ENCODE measurements around the gene CNTNAP2. TPM values are rescaled to one million over a fixed set of nuclear protein-coding genes. Genes with fewer than 3 reads are reported as not detected.

The CNTNAP2 gene
- total RNA-seq, 6 experiments from 2014 or later, result 0.07 to 0.13 (median 0.12) TPM; not detected in 3

GRCh38 chr7:147519062-147519461 is 1402.5 kb downstream of the CNTNAP2 start:
- Mint-ChIP-seq H3K9me3 (peaks cover 18% of the 10 kb centered on the region; the same call in 1 of the 2 replicates), H3K27ac (peak overlapping the region; percentile 75; the same call in 1 of the 2 replicates), H3K4me3 (peak overlapping the region; percentile 53; the same call in 1 of the 2 replicates), H3K27me3 (ENCODE audit: insufficient read depth) (no peaks in the 10 kb centered on the region; the same call in 1 of the 2 replicates), H3K4me1 (ENCODE audit: low read depth) (peaks cover 61% of the 10 kb centered on the region; the same call in 1 of the 2 replicates), H3K36me3 (ENCODE audit: low read depth) (no peaks in the 10 kb centered on the region)
- no peak for TF ChIP-seq CTCF (IDR thresholded peaks at IDR 0.05)
- DNase-seq, result no peak

- no peak overlapping the region for H3K4me3 Mint-ChIP-seq
- peak overlapping the region; percentile 46; the same call in 1 of the 2 replicates for H3K27ac Mint-ChIP-seq
- H3K27me3 Mint-ChIP-seq (ENCODE audit: insufficient read depth), result peaks cover 1% of the 10 kb centered on the region; the same call in 1 of the 2 replicates
- H3K36me3 Mint-ChIP-seq (ENCODE audit: low read depth), result no peaks in the 10 kb centered on the region
- H3K4me1 Mint-ChIP-seq (ENCODE audit: low read depth), result peaks cover 57% of the 10 kb centered on the region; the same call in 1 of the 2 replicates
- DNase-seq, result no peak
- no peak for TF ChIP-seq CTCF (IDR thresholded peaks at IDR 0.05)
- H3K9me3 Mint-ChIP-seq, result peaks cover 20% of the 10 kb centered on the region
These were observed 1406.5 kb downstream of the CNTNAP2 start for GRCh38 chr7:147523056-147523455.

- H3K36me3 Mint-ChIP-seq (ENCODE audit: low read depth), result no peaks in the 10 kb centered on the region
- TF ChIP-seq CTCF (IDR thresholded peaks at IDR 0.05), result no peak
- peaks cover 54% of the 10 kb centered on the region; the same call in 1 of the 2 replicates for H3K4me1 Mint-ChIP-seq (ENCODE audit: low read depth)
- no peak overlapping the region for H3K4me3 Mint-ChIP-seq
- H3K27ac Mint-ChIP-seq, result no peak overlapping the region; the same call in 1 of the 2 replicates
- no peak for DNase-seq
- peaks cover 23% of the 10 kb centered on the region for H3K9me3 Mint-ChIP-seq
- H3K27me3 Mint-ChIP-seq (ENCODE audit: insufficient read depth), result peaks cover 1% of the 10 kb centered on the region; the same call in 1 of the 2 replicates
These were observed 1408.2 kb downstream of the CNTNAP2 start for GRCh38 chr7:147524726-147525250.

GRCh38 chr7:147525325-147525724 is 1408.7 kb downstream of the CNTNAP2 start:
- Mint-ChIP-seq H3K9me3 (peaks cover 23% of the 10 kb centered on the region), H3K4me1 (ENCODE audit: low read depth) (peaks cover 51% of the 10 kb centered on the region; the same call in 1 of the 2 replicates), H3K36me3 (ENCODE audit: low read depth) (no peaks in the 10 kb centered on the region), H3K4me3 (no peak overlapping the region), H3K27ac (no peak overlapping the region), H3K27me3 (ENCODE audit: insufficient read depth) (peaks cover 1% of the 10 kb centered on the region; the same call in 1 of the 2 replicates)
- TF ChIP-seq CTCF (IDR thresholded peaks at IDR 0.05), result no peak
- DNase-seq, result no peak

- peaks cover 21% of the 10 kb centered on the region for H3K9me3 Mint-ChIP-seq
- peaks cover 5% of the 10 kb centered on the region; the same call in 1 of the 2 replicates for H3K36me3 Mint-ChIP-seq (ENCODE audit: low read depth)
- TF ChIP-seq CTCF (IDR thresholded peaks at IDR 0.05), result no peak
- peak overlapping the region; percentile 58; the same call in 1 of the 2 replicates for H3K27ac Mint-ChIP-seq
- no peaks in the 10 kb centered on the region; the same call in 1 of the 2 replicates for H3K27me3 Mint-ChIP-seq (ENCODE audit: insufficient read depth)
- peak overlapping the region; percentile 38; the same call in 1 of the 2 replicates for H3K4me3 Mint-ChIP-seq
- H3K4me1 Mint-ChIP-seq (ENCODE audit: low read depth), result peaks cover 29% of the 10 kb centered on the region; the same call in 1 of the 2 replicates
- no peak for DNase-seq
These were observed 1419.1 kb downstream of the CNTNAP2 start for GRCh38 chr7:147535701-147536111.

All from HFFc6 (cell line).